GM12875 (cell line): Measurements from ENCODE around the gene OSER1.

Experiments
- H3K4me3 ChIP-seq: one replicate; pipeline ENCODE4 v1.5.1; 2011; ENCODE audit warnings: low read depth, low read length, control low read depth
- CTCF ChIP-seq: IDR thresholded peaks from 2 replicates; pipeline ENCODE4 v1.5.1; 2011; ENCODE audit warnings: low read depth, mild to moderate bottlenecking, control low read depth, inconsistent platforms, low read length, moderate library complexity, borderline replicate concordance; ENCODE audit not compliant: insufficient read depth

OSER1 gene

GRCh38 chr20:44223721-44224120 lies 13.2 kb upstream of the OSER1 start:
- no peak for TF ChIP-seq CTCF
- H3K4me3 ChIP-seq: no peak overlapping the region

- TF ChIP-seq CTCF: no peak
- H3K4me3 ChIP-seq: no peak overlapping the region
Measured at GRCh38 chr20:44222633-44223368, 12.2 kb upstream of the OSER1 start.

- TF ChIP-seq CTCF: no peak
- H3K4me3 ChIP-seq: no peak overlapping the region
Measured at GRCh38 chr20:44222027-44222426, 11.5 kb upstream of the OSER1 start.

GRCh38 chr20:44221368-44221954 lies 10.9 kb upstream of the OSER1 start:
- no peak for TF ChIP-seq CTCF

GRCh38 chr20:44219791-44220190 lies 9.2 kb upstream of the OSER1 start:
- no peak for TF ChIP-seq CTCF
- H3K4me3 ChIP-seq: no peak overlapping the region

More at GRCh38 chr20:44221368-44221954, 10.9 kb upstream of the OSER1 start:
- no peak overlapping the region for H3K4me3 ChIP-seq

GRCh38 chr20:44219170-44219730 lies 8.7 kb upstream of the OSER1 start:
- H3K4me3 ChIP-seq: no peak overlapping the region
- no peak for TF ChIP-seq CTCF

- H3K4me3 ChIP-seq: no peak overlapping the region
- TF ChIP-seq CTCF: no peak
Measured at GRCh38 chr20:44218446-44218845, 7.9 kb upstream of the OSER1 start.
